ENCODE results near the gene NADK2. TPM values are rescaled to one million over a fixed set of nuclear protein-coding genes. Genes with fewer than 3 reads are reported as not detected.

NADK2 gene
- total RNA-seq, 1 experiment from 2014 or later: 12.2 TPM

GRCh38 chr5:36270175-36270574 is 28.4 kb upstream of the NADK2 start:
- Histone ChIP-seq H2BK20ac (ENCODE audit: low read depth, low read length, poor library complexity, severe bottlenecking) (no peak overlapping the region), H3K4ac (ENCODE audit: low read depth, low read length) (no peak overlapping the region), H3K23ac (ENCODE audit: insufficient read length, low read depth, low read length) (no peak overlapping the region), H3K4me2 (ENCODE audit: insufficient read depth, insufficient read length, low read length) (no peak overlapping the region), H4K8ac (replicated peaks; ENCODE audit: insufficient read length, low read depth, low read length) (no peak overlapping the region), H2BK15ac (ENCODE audit: low read depth, low read length) (no peak overlapping the region), H4K5ac (ENCODE audit: insufficient read length, low read depth, low read length) (no peak overlapping the region), H2BK5ac (ENCODE audit: insufficient read length, low read length) (no peak overlapping the region), H3K79me1 (ENCODE audit: insufficient read depth, low read depth, low read length, poor library complexity, severe bottlenecking) (no peaks in the 10 kb centered on the region), H2BK120ac (ENCODE audit: low read depth, low read length, poor library complexity, severe bottlenecking) (no peak overlapping the region), H2AFZ (ENCODE audit: low read length) (no peak overlapping the region), H3K4me1 (ENCODE audit: insufficient read depth, low read length) (no peaks in the 10 kb centered on the region), H3K9ac (ENCODE audit: extremely low read depth, insufficient read length, low read length) (no peak overlapping the region), H3K56ac (ENCODE audit: insufficient read length, low read depth, low read length) (no peak overlapping the region), H3K27ac (ENCODE audit: insufficient read length, low read depth, low read length) (no peak overlapping the region), H4K20me1 (ENCODE audit: control insufficient read depth, insufficient read depth, insufficient read length) (no peaks in the 10 kb centered on the region), H3K23me2 (ENCODE audit: insufficient read length, low read depth, low read length, poor library complexity, severe bottlenecking) (no peaks in the 10 kb centered on the region), H3K18ac (ENCODE audit: insufficient read length, low read depth, low read length) (no peak overlapping the region), H3K27me3 (ENCODE audit: insufficient read depth, low read length) (no peaks in the 10 kb centered on the region), H3K14ac (ENCODE audit: insufficient read depth, low read length) (no peak overlapping the region), H2BK12ac (ENCODE audit: insufficient read length, low read depth, low read length) (no peak overlapping the region), H3K79me2 (ENCODE audit: insufficient read depth, low read length) (no peaks in the 10 kb centered on the region), H3K9me3 (ENCODE audit: control insufficient read depth, low read depth, low read length) (no peaks in the 10 kb centered on the region), H3T11ph (ENCODE audit: low read length) (no peak overlapping the region), H4K91ac (ENCODE audit: insufficient read length, low read depth, low read length) (no peak overlapping the region), H2AK5ac (ENCODE audit: insufficient read length, low read length) (no peak overlapping the region)
- H3K4me1 Mint-ChIP-seq: peaks cover 6 to 9% of the 10 kb centered on the region in 2 experiments
- WGBS (ENCODE audit: extremely low coverage, insufficient read length, low lambda C conversion rate): no CpG with 5 or more reads among the region's 3 CpGs
- TF ChIP-seq CTCF (conservative IDR thresholded peaks at IDR 0.05): no peak
- no peak overlapping the region for H3K27ac Mint-ChIP-seq
- H3K9me3 Mint-ChIP-seq: no peaks in the 10 kb centered on the region; a peak in 2 of 5 replicates
- no peak for DNase-seq
- no peaks in the 10 kb centered on the region; the same call in 1 of the 2 replicates for H3K27me3 Mint-ChIP-seq (ENCODE audit: low read depth)
- no peak overlapping the region for H3K4me3 Mint-ChIP-seq
- no peaks in the 10 kb centered on the region for H3K36me3 Mint-ChIP-seq (ENCODE audit: insufficient read depth in 1 of 3, low read depth in 3 of 3)
